Mesodermal cell (in vitro differentiated cells): ENCODE results near the gene METTL16.

Experiments
- H3K27ac ChIP-seq: 2 replicates; pipeline ENCODE4 v1.7.0; 2013; ENCODE audit warnings: mild to moderate bottlenecking, low read depth, low read length, moderate library complexity; ENCODE audit not compliant: severe bottlenecking
- H3K36me3 ChIP-seq: 2 replicates; pipeline ENCODE4 v1.7.1; 2013; ENCODE audit warnings: mild to moderate bottlenecking, low read length, moderate library complexity; ENCODE audit not compliant: control insufficient read depth, insufficient read depth
- H3K4me1 ChIP-seq: one replicate; pipeline ENCODE4 v1.7.1; 2013; ENCODE audit warnings: mild to moderate bottlenecking, low read length; ENCODE audit not compliant: insufficient read depth, control insufficient read depth, poor library complexity, severe bottlenecking
- H3K4me3 ChIP-seq: 2 replicates; pipeline ENCODE4 v1.7.0; 2013; ENCODE audit warnings: low read length, control low read depth, mild to moderate bottlenecking; ENCODE audit not compliant: insufficient read depth, poor library complexity, severe bottlenecking; ENCODE audit errors: extremely low read depth
- H3K9me3 ChIP-seq: 2 replicates; pipeline ENCODE4 v1.7.1; 2013; ENCODE audit warnings: mild to moderate bottlenecking, low read length, moderate library complexity; ENCODE audit not compliant: control insufficient read depth
- WGBS, 2 experiments: methylation state at CpG; one replicate each; pipeline ENCODE4 v1.1.5; 2013; ENCODE audit warnings: missing lambda C conversion rate in 2 of 2; ENCODE audit not compliant: insufficient coverage in 2 of 2; 5-methylcytosine and 5-hydroxymethylcytosine counted together

METTL16 gene

GRCh38 chr17:2436316-2436905 is 75.3 kb downstream of the METTL16 start:
- peak overlapping the region; percentile 57 for H3K27ac ChIP-seq
- H3K4me1 ChIP-seq: peaks cover 27% of the 10 kb centered on the region
- H3K4me3 ChIP-seq: no peak overlapping the region
- H3K36me3 ChIP-seq: peaks cover 68% of the 10 kb centered on the region
- no peaks in the 10 kb centered on the region for H3K9me3 ChIP-seq
- WGBS, 2 experiments: 81 to 90% methylated on average over 4 to 5 of the region's 5 CpGs

GRCh38 chr17:2435862-2436261 is 75.8 kb downstream of the METTL16 start:
- Histone ChIP-seq H3K4me1 (peaks cover 27% of the 10 kb centered on the region), H3K9me3 (no peaks in the 10 kb centered on the region), H3K4me3 (no peak overlapping the region), H3K36me3 (peaks cover 68% of the 10 kb centered on the region), H3K27ac (peak overlapping the region; percentile 94)
- WGBS, 2 experiments: 81 to 88% methylated on average over 7 of the region's 9 CpGs

- Histone ChIP-seq H3K4me3 (no peak overlapping the region), H3K9me3 (no peaks in the 10 kb centered on the region), H3K36me3 (peaks cover 63% of the 10 kb centered on the region), H3K27ac (peak overlapping the region; percentile 94), H3K4me1 (peaks cover 27% of the 10 kb centered on the region)
- 17 to 22% methylated on average over 6 to 7 of the region's 9 CpGs for WGBS, 2 experiments
Observed at GRCh38 chr17:2435181-2435741, 76.4 kb downstream of the METTL16 start.

- Histone ChIP-seq H3K9me3 (no peaks in the 10 kb centered on the region), H3K27ac (peak overlapping the region; percentile 26), H3K4me3 (no peak overlapping the region), H3K4me1 (peaks cover 27% of the 10 kb centered on the region), H3K36me3 (peaks cover 50% of the 10 kb centered on the region)
- WGBS, 2 experiments: 74 to 79% methylated on average over 10 of the region's 11 CpGs
Observed at GRCh38 chr17:2433696-2434095, 78.0 kb downstream of the METTL16 start.

DNA sequence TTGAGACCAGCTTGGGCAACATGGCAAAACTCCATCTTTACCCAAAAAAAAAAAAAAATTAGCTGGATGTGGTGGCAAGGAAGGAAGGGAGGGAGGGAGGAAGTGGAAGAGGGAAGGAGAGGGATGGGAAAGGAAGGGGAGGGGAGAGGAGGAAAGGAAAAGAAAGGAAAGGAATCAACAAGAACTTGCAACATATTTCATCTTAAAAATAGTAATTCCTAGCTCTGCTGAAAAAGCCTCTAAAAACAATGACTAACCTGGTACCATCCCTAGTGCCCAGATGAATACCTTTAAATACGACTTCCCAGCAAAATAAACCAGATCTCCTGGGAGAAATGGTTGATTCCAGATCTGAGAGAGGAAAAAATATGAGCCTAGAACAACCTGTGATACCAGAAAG is 83.8 kb downstream of the METTL16 start:
- no peak overlapping the region for H3K27ac ChIP-seq
- no peak overlapping the region for H3K4me3 ChIP-seq
- no CpG with 5 or more reads among the region's 1 CpG for WGBS, 2 experiments

GRCh38 chr17:2427215-2427614 is 84.5 kb downstream of the METTL16 start:
- H3K36me3 ChIP-seq: peaks cover 24% of the 10 kb centered on the region
- H3K4me1 ChIP-seq: no peaks in the 10 kb centered on the region
- H3K4me3 ChIP-seq: no peak overlapping the region
- 93 to 100% methylated on average over 2 of the region's 2 CpGs for WGBS, 2 experiments
- H3K27ac ChIP-seq: no peak overlapping the region
- no peaks in the 10 kb centered on the region for H3K9me3 ChIP-seq

More for the DNA sequence above, 83.8 kb downstream of the METTL16 start:
- H3K9me3 ChIP-seq: no peaks in the 10 kb centered on the region
- no peaks in the 10 kb centered on the region for H3K4me1 ChIP-seq
- peaks cover 31% of the 10 kb centered on the region for H3K36me3 ChIP-seq

GRCh38 chr17:2423271-2423670 is 88.4 kb downstream of the METTL16 start:
- H3K4me1 ChIP-seq: peaks cover 2% of the 10 kb centered on the region
- H3K9me3 ChIP-seq: no peaks in the 10 kb centered on the region
- 97 to 100% methylated on average over 2 to 5 of the region's 6 CpGs for WGBS, 2 experiments
- H3K4me3 ChIP-seq: no peak overlapping the region
- peaks cover 53% of the 10 kb centered on the region for H3K36me3 ChIP-seq
- H3K27ac ChIP-seq: no peak overlapping the region

- 93 to 94% methylated on average over 25 of the region's 27 CpGs for WGBS, 2 experiments
- H3K4me3 ChIP-seq: no peak overlapping the region
- peaks cover 2% of the 10 kb centered on the region for H3K4me1 ChIP-seq
- no peaks in the 10 kb centered on the region for H3K9me3 ChIP-seq
- H3K36me3 ChIP-seq: peaks cover 57% of the 10 kb centered on the region
- no peak overlapping the region for H3K27ac ChIP-seq
Observed at GRCh38 chr17:2421315-2422147, 90.2 kb downstream of the METTL16 start.

DNA sequence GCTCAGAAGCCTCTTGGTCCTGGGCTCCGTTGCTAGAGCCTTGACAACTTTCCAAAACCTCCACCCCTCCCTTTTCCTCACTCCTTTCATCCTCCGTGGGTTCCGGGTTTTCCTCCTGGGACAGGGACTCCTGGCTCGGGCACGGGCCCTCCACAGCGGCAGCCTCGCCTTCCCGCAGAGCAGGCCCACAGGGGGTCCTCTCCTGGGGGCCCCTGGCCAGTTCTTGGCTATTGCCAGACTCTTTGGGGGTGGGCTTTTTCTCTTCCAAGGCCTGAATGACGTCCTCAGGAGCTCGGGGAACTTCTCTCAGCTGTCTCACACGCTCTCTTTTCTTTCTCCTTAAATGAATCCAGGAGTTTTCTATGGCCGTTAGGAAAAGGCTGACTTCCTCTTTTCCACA is 91.5 kb downstream of the METTL16 start:
- H3K36me3 ChIP-seq: peaks cover 52% of the 10 kb centered on the region
- H3K4me3 ChIP-seq: no peak overlapping the region
- WGBS, 2 experiments: 92 to 97% methylated on average over 10 to 12 of the region's 12 CpGs
- H3K27ac ChIP-seq: no peak overlapping the region
- no peaks in the 10 kb centered on the region for H3K9me3 ChIP-seq
- peaks cover 6% of the 10 kb centered on the region for H3K4me1 ChIP-seq

DNA sequence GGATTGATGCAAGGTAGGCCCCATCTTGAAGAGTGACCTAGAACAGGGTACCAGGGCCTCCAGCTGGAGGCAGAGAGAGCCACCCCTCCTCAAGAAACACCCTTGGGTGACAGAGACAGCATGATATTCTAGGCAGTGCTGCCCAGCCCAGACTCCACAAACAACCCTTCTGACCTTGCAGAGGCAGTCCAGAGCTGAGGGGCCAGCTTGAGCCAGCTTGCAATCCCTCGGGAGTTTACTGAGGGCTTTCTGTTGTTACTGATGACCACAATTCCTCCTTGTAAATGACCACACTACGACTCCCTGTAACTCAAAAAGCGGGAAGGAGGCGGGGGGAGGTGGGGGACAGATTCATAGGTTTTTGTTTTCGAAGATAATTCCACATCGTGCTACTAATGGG is 92.2 kb downstream of the METTL16 start:
- WGBS, 2 experiments: 89 to 95% methylated on average over 3 of the region's 6 CpGs
- no peak overlapping the region for H3K27ac ChIP-seq
- H3K4me1 ChIP-seq: peaks cover 6% of the 10 kb centered on the region
- H3K36me3 ChIP-seq: peaks cover 54% of the 10 kb centered on the region
- H3K4me3 ChIP-seq: no peak overlapping the region
- no peaks in the 10 kb centered on the region for H3K9me3 ChIP-seq

GRCh38 chr17:2418572-2418971 is 93.1 kb downstream of the METTL16 start:
- peaks cover 64% of the 10 kb centered on the region for H3K36me3 ChIP-seq
- WGBS, 2 experiments: 77 to 98% methylated on average over 4 to 6 of the region's 7 CpGs
- peaks cover 6% of the 10 kb centered on the region for H3K4me1 ChIP-seq
- H3K27ac ChIP-seq: no peak overlapping the region
- no peak overlapping the region for H3K4me3 ChIP-seq
- H3K9me3 ChIP-seq: no peaks in the 10 kb centered on the region
